ENCODE measurements around the gene SYNJ1.

The SYNJ1 gene

DNA sequence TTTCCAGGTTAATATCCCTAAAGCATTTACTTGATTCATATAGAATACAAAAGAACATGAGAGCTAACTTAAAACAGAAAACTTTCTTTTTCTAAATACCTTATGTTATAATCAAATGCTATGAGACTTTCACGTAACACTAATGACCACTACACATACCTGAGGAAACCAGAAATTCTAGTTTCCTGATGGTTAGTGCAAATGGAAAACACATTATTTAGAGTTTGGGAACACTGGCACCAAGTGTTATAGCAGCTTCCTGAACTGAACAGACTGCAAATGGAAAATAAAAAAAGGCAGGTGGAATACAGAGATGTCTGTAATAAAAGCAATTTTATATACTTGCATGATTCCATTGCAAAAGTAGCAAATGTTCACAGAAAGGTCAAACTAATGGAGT is 28.3 kb upstream of the SYNJ1 start:
- no peaks in the 10 kb centered on the region for H3K4me1 ChIP-seq
- DNase-seq = no peak
- H3K9me3 ChIP-seq = no peaks in the 10 kb centered on the region
- H3K4me3 ChIP-seq = no peak overlapping the region
- H3K27ac ChIP-seq = no peak overlapping the region
- H3K27me3 ChIP-seq = no peaks in the 10 kb centered on the region
- peaks cover 54 to 80% (median 57%) of the 10 kb centered on the region in 3 donors for H3K36me3 ChIP-seq
- TF ChIP-seq, protein P1, sequence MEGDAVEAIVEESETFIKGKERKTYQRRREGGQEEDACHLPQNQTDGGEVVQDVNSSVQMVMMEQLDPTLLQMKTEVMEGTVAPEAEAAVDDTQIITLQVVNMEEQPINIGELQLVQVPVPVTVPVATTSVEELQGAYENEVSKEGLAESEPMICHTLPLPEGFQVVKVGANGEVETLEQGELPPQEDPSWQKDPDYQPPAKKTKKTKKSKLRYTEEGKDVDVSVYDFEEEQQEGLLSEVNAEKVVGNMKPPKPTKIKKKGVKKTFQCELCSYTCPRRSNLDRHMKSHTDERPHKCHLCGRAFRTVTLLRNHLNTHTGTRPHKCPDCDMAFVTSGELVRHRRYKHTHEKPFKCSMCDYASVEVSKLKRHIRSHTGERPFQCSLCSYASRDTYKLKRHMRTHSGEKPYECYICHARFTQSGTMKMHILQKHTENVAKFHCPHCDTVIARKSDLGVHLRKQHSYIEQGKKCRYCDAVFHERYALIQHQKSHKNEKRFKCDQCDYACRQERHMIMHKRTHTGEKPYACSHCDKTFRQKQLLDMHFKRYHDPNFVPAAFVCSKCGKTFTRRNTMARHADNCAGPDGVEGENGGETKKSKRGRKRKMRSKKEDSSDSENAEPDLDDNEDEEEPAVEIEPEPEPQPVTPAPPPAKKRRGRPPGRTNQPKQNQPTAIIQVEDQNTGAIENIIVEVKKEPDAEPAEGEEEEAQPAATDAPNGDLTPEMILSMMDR (IDR thresholded peaks at IDR 0.05) = no peak
- intact Hi-C loops (cut with DNase I; ENCODE audit: low total_unique reads) = no loop called here

DNA sequence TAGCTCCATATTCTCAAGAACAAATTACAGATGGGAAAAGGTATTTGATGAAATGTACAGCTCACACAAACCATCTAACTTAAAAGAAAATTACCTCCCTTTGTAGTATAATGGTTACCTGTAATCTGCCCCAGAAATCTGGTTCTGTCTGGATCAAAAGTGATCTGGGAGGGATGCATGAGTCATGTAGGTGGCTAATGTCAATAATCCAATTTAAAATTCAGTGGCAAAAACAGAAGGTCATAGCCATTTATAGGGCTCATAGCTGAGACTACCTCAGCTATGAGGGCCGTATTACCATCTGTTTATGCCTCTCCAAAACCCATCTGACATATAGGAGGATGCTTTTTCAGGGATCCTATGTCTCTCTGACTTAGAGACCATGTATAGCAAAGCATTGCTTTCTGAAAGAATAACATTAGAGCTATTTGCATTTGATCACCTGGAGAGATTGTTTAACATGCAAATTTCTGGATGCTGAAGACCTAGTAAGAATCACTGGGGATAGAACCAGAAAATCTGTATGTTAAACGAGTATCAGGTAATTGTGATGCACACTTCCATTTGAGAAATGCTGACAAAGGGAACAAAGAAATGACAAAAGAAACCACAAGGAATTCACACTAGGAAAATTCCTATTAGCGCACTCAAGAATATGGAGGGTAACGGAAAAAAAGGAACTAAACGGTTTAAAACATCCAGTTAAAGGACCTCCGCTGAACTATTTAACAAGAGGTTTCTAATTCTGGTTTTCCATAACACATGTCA is 26.2 kb upstream of the SYNJ1 start:
- no peak for DNase-seq
- Histone ChIP-seq H3K27me3 (no peaks in the 10 kb centered on the region), H3K36me3 (peaks cover 56 to 80% (median 57%) of the 10 kb centered on the region in 3 donors), H3K27ac (no peak overlapping the region), H3K9me3 (no peaks in the 10 kb centered on the region), H3K4me3 (no peak overlapping the region), H3K4me1 (no peaks in the 10 kb centered on the region)
- TF ChIP-seq, protein P1 (IDR thresholded peaks at IDR 0.05) = no peak
- intact Hi-C loops (cut with DNase I; ENCODE audit: low total_unique reads) = no loop called here

DNA sequence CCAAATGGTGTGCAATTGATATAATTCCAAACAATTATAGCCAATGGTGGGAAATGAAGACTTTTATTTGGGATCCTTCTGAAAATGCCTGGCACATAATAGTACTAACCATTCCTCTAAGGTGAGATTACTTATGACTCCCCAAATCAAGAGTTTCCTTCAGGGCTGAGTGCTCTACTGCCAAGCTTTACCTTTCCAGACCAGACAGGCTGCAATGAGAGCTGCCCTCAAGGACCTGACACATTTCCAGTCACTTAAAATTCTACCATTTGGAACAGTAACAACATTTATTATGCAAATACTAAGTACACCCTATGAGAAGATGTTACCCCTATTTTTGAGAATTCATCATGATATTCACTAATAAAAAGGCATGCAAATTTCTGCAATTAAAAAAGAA is 22.6 kb upstream of the SYNJ1 start:
- intact Hi-C loops (cut with DNase I; ENCODE audit: low total_unique reads) = no loop called here
- Histone ChIP-seq H3K4me1 (no peaks in the 10 kb centered on the region), H3K4me3 (no peak overlapping the region), H3K27me3 (no peaks in the 10 kb centered on the region), H3K9me3 (no peaks in the 10 kb centered on the region), H3K27ac (no peak overlapping the region), H3K36me3 (peaks cover 68 to 97% (median 78%) of the 10 kb centered on the region in 3 donors)
- TF ChIP-seq, protein P1 (IDR thresholded peaks at IDR 0.05) = no peak
- DNase-seq = no peak

DNA sequence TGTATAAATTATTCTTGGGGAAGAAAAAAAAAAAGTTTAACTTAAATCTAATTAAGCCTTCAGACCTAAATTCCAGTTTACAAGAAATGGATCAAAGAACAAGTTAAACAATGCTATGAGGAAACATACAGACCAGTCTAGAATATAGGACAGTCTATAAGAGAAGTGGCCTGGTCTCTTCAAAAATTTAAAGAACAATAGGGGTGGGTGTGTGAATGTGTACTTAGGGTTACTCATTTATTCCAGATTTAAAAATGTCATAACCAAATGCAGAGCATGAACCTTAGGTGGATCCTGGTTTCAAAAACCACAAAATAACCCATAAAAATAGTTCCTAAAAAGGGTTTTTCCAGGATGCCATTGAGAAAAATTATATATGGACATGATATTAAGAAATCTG is 21.8 kb upstream of the SYNJ1 start:
- Histone ChIP-seq H3K27me3 (no peaks in the 10 kb centered on the region), H3K27ac (no peak overlapping the region), H3K4me1 (no peaks in the 10 kb centered on the region), H3K36me3 (peaks cover 63 to 97% (median 78%) of the 10 kb centered on the region in 3 donors), H3K4me3 (no peak overlapping the region), H3K9me3 (no peaks in the 10 kb centered on the region)
- intact Hi-C loops (cut with DNase I; ENCODE audit: low total_unique reads) = no loop called here
- TF ChIP-seq, protein P1 (IDR thresholded peaks at IDR 0.05) = no peak
- no peak for DNase-seq

DNA sequence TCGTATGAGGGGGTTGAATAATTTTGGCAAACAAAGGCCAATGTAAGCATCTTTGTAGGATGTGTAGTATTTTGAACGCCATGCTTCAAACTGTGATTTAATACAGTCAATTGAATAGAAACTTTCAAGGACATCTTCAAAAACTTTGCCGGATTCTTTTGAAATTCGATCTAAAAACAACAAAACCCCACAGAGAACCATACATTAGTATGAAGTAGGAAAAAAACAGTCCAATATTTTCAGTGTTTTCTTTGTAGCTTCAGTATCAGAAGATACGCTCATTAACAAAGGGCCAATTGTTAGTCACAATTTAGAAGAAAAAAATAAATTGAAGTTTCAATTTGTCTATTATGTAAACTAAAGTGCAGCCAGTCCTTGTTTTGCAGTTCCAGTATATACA is 20.7 kb upstream of the SYNJ1 start:
- Histone ChIP-seq H3K4me3 (no peak overlapping the region), H3K27ac (no peak overlapping the region), H3K4me1 (no peaks in the 10 kb centered on the region), H3K36me3 (peaks cover 62 to 97% (median 81%) of the 10 kb centered on the region in 3 donors), H3K9me3 (no peaks in the 10 kb centered on the region), H3K27me3 (no peaks in the 10 kb centered on the region)
- DNase-seq = no peak
- TF ChIP-seq, protein P1 (IDR thresholded peaks at IDR 0.05) = no peak
- intact Hi-C loops (cut with DNase I; ENCODE audit: low total_unique reads) = no loop called here
